ENCODE data around the gene PAQR7. TPM values are rescaled to one million over a fixed set of nuclear protein-coding genes. Genes with fewer than 3 reads are reported as not detected.

The PAQR7 gene
- total RNA-seq, 2 donors from 2014 or later, result 0.85 to 2.9 TPM

GRCh38 chr1:25893116-25893515, 17.6 kb upstream of the PAQR7 start:
- no peak for TF ChIP-seq CTCF (IDR thresholded peaks at IDR 0.05)

GRCh38 chr1:25891606-25892005, 16.1 kb upstream of the PAQR7 start:
- Histone ChIP-seq H3K4me1 (peaks cover 0 to 13% of the 10 kb centered on the region in 2 donors), H3K36me3 (no peaks in the 10 kb centered on the region), H3K4me3 (no peak overlapping the region), H3K27me3 (no peaks in the 10 kb centered on the region), H3K9me3 (no peaks in the 10 kb centered on the region), H3K27ac (peak overlapping the region in 1 of 2 donors; percentile 81)
- DNase-seq (ENCODE audit: low spot score), result no peak
- TF ChIP-seq CTCF (IDR thresholded peaks at IDR 0.05), result no peak

More at GRCh38 chr1:25893116-25893515, 17.6 kb upstream of the PAQR7 start:
- peak overlapping the region in 1 of 2 donors; percentile 81 for H3K27ac ChIP-seq
- no peaks in the 10 kb centered on the region for H3K36me3 ChIP-seq
- no peak for DNase-seq (ENCODE audit: low spot score)
- no peaks in the 10 kb centered on the region for H3K27me3 ChIP-seq
- peaks cover 0 to 13% of the 10 kb centered on the region in 2 donors for H3K4me1 ChIP-seq
- H3K9me3 ChIP-seq, result no peaks in the 10 kb centered on the region
- H3K4me3 ChIP-seq, result no peak overlapping the region

GRCh38 chr1:25890239-25891034, 14.9 kb upstream of the PAQR7 start:
- TF ChIP-seq CTCF (IDR thresholded peaks at IDR 0.05), result no peak
- Histone ChIP-seq H3K4me3 (no peak overlapping the region), H3K36me3 (no peaks in the 10 kb centered on the region), H3K27ac (no peak overlapping the region), H3K4me1 (peaks cover 0 to 9% of the 10 kb centered on the region in 2 donors), H3K27me3 (no peaks in the 10 kb centered on the region), H3K9me3 (no peaks in the 10 kb centered on the region)
- no peak for DNase-seq (ENCODE audit: low spot score)

GRCh38 chr1:25889470-25889869, 14.0 kb upstream of the PAQR7 start:
- DNase-seq (ENCODE audit: low spot score), result no peak
- H3K27me3 ChIP-seq, result no peaks in the 10 kb centered on the region
- no peak for TF ChIP-seq CTCF (IDR thresholded peaks at IDR 0.05)

GRCh38 chr1:25888426-25888987, 13.0 kb upstream of the PAQR7 start:
- Histone ChIP-seq H3K36me3 (no peaks in the 10 kb centered on the region), H3K4me1 (peaks cover 0 to 5% of the 10 kb centered on the region in 2 donors), H3K27ac (no peak overlapping the region), H3K9me3 (no peaks in the 10 kb centered on the region), H3K27me3 (no peaks in the 10 kb centered on the region), H3K4me3 (no peak overlapping the region)
- TF ChIP-seq CTCF (IDR thresholded peaks at IDR 0.05), result no peak
- DNase-seq (ENCODE audit: low spot score), result no peak

More at GRCh38 chr1:25889470-25889869, 14.0 kb upstream of the PAQR7 start:
- H3K27ac ChIP-seq, result no peak overlapping the region
- no peak overlapping the region for H3K4me3 ChIP-seq
- H3K36me3 ChIP-seq, result no peaks in the 10 kb centered on the region
- H3K9me3 ChIP-seq, result no peaks in the 10 kb centered on the region
- peaks cover 0 to 5% of the 10 kb centered on the region in 2 donors for H3K4me1 ChIP-seq

Measured in right atrium auricular region (tissue), 2 donors.